GM12878 (cell line): ENCODE measurements around the gene OPCML. TPM values are rescaled to one million over a fixed set of nuclear protein-coding genes. Genes with fewer than 3 reads are reported as not detected.

Experiments used
- ATAC-seq: fragments of 200-7000 bp; cut with Tn5 transposase; 3 replicates; pipeline ENCODE4 v1.9.1; 2020; ENCODE audit warnings: mild to moderate bottlenecking, moderate library complexity
- BruUV-seq: library from RNA; stranded (reverse); fragments of 400-500 nt; replicated peaks from 2 replicates; lab custom pipeline; 2021; lab: Mats Ljungman, UMichigan
- CTCF ChIA-PET: fragments of 300-600 bp; sonication (Branson Sonifier 250); formaldehyde crosslinking; extraction: SDS; loops from one replicate; lab custom pipeline; 2021; ENCODE audit warnings: inconsistent platforms; lab: Yijun Ruan, JAX
- POLR2A ChIA-PET: fragments of 350-600 bp; formaldehyde crosslinking; extraction: SDS; loops from one replicate; lab custom pipeline; 2021; ENCODE audit warnings: inconsistent platforms; lab: Charles Lee
- RAD21 ChIA-PET: fragments of 300-600 bp; sonication (Branson Sonifier 250); formaldehyde crosslinking; loops from one replicate; lab custom pipeline; 2023; ENCODE audit warnings: antibody characterized with exemption; ENCODE audit not compliant: unreplicated experiment; lab: Charles Lee
- SMC1A ChIA-PET: fragments of 300-600 bp; sonication (Branson Sonifier 250); formaldehyde crosslinking; loops from one replicate; lab custom pipeline; 2023; ENCODE audit not compliant: unreplicated experiment, uncharacterized antibody; lab: Charles Lee
- DNase-seq: peaks from one replicate; pipeline ENCODE4 v3.0.0-alpha.2; 2011; ENCODE audit warnings: low read depth, low spot score
- FAIRE-seq: peaks from 3 replicates; lab custom pipeline; 2011; peaks lifted over from hg19 to GRCh38; lab: Jason Lieb, UNC
- H2AFZ ChIP-seq: 2 replicates; pipeline ENCODE4 v1.6.0; 2011; ENCODE audit warnings: low read depth, low read length, control low read depth; ENCODE audit not compliant: control insufficient read depth
- H3K27ac ChIP-seq: 2 replicates; pipeline ENCODE4 v1.5.1; 2011; ENCODE audit warnings: control low read depth; ENCODE audit not compliant: control insufficient read depth, insufficient read depth
- H3K27me3 ChIP-seq, 2 experiments: replicated peaks in 1 of 2; 2 replicates each; pipeline versions ENCODE4 v1.6.0 to v1.6.1; 2011; ENCODE audit warnings: low read length in 1 of 2; ENCODE audit not compliant: control insufficient read depth in 2 of 2, insufficient read depth in 2 of 2
- H3K36me3 ChIP-seq, 2 experiments: 2 replicates each; pipeline ENCODE4 v1.5.1; 2011; ENCODE audit warnings: low read length in 1 of 2; ENCODE audit not compliant: control insufficient read depth in 2 of 2, insufficient read depth in 2 of 2
- H3K4me1 ChIP-seq: 2 replicates; pipeline ENCODE4 v1.6.1; 2011; ENCODE audit warnings: mild to moderate bottlenecking, low read length, moderate library complexity, mixed read lengths; ENCODE audit not compliant: control insufficient read depth, insufficient read depth
- H3K4me2 ChIP-seq: 2 replicates; pipeline ENCODE4 v1.6.0; 2011; ENCODE audit warnings: control low read depth; ENCODE audit not compliant: control insufficient read depth, insufficient read depth
- H3K4me3 ChIP-seq: fragments of 200-600 bp; sonication (generic); 2 replicates; pipeline ENCODE4 v1.5.1; 2016
- H3K79me2 ChIP-seq: 2 replicates; pipeline ENCODE4 v1.6.0; 2011; ENCODE audit warnings: low read length; ENCODE audit not compliant: control insufficient read depth, insufficient read depth
- H3K9ac ChIP-seq: 2 replicates; pipeline ENCODE4 v1.8.0; 2011; ENCODE audit warnings: low read length, control low read depth, mixed read lengths; ENCODE audit not compliant: control insufficient read depth, insufficient read depth
- H3K9me3 ChIP-seq: replicated peaks from 3 replicates; pipeline ENCODE4 v1.5.1; 2011; ENCODE audit warnings: mild to moderate bottlenecking, low read length; ENCODE audit not compliant: control insufficient read depth, insufficient read depth
- H4K20me1 ChIP-seq: 2 replicates; pipeline ENCODE4 v1.6.0; 2011; ENCODE audit not compliant: control insufficient read depth, insufficient read depth
- ATF3 ChIP-seq: IDR thresholded peaks from 2 replicates; pipeline ENCODE4 v1.6.1; 2011; ENCODE audit warnings: low read depth, mild to moderate bottlenecking, low read length, moderate library complexity, borderline replicate concordance; ENCODE audit errors: extremely low read depth
- BRCA1 ChIP-seq: IDR thresholded peaks from 2 replicates; pipeline ENCODE4 v1.6.1; 2011; ENCODE audit warnings: low read depth, low read length, improper control_type of control experiment
- CBFB ChIP-seq: IDR thresholded peaks from 2 replicates; pipeline ENCODE4 v1.6.1; 2016; ENCODE audit warnings: antibody characterized with exemption, low read depth
- CBX3 ChIP-seq: fragments of 200-600 bp; sonication (generic); IDR thresholded peaks from 2 replicates; pipeline ENCODE4 v1.6.1; 2016; ENCODE audit warnings: low read depth, borderline replicate concordance
- ELK1 ChIP-seq: IDR thresholded peaks from 2 replicates; pipeline ENCODE4 v1.6.1; 2012; ENCODE audit warnings: low read depth, low read length, improper control_type of control experiment
- ETV6 ChIP-seq, 2 experiments: fragments of 450-650 bp in 1 of 2; IDR thresholded peaks in 1 of 2; conservative IDR thresholded peaks in 1 of 2; 2 replicates each; pipeline ENCODE4 v1.6.1; 2014; ENCODE audit warnings: antibody characterized with exemption in 1 of 2, borderline replicate concordance in 1 of 2, low read depth in 1 of 2, mild to moderate bottlenecking in 1 of 2, moderate library complexity in 1 of 2
- GATAD2B ChIP-seq: fragments of 450-650 bp; conservative IDR thresholded peaks from 2 replicates; pipeline ENCODE4 v1.6.1; 2017; ENCODE audit warnings: low read depth, mild to moderate bottlenecking, moderate library complexity
- MAX ChIP-seq: IDR thresholded peaks from 2 replicates; pipeline ENCODE4 v1.6.1; 2012; ENCODE audit warnings: low read depth, low read length, improper control_type of control experiment
- MYB ChIP-seq: fragments of 150-350 bp; IDR thresholded peaks from 2 replicates; pipeline ENCODE4 v1.6.1; 2014; ENCODE audit warnings: mild to moderate bottlenecking, low read depth, low read length, borderline replicate concordance
- NBN ChIP-seq: fragments of 450-650 bp; IDR thresholded peaks from 2 replicates; pipeline ENCODE4 v1.6.1; 2016
- RELB ChIP-seq: fragments of 450-650 bp; IDR thresholded peaks from 2 replicates; pipeline ENCODE4 v1.6.1; 2017; ENCODE audit warnings: low read depth, mild to moderate bottlenecking, moderate library complexity
- SKIL ChIP-seq: fragments of 450-650 bp; IDR thresholded peaks from 2 replicates; pipeline ENCODE4 v1.6.1; 2017; ENCODE audit warnings: mild to moderate bottlenecking, low read depth, inconsistent platforms; ENCODE audit not compliant: poor library complexity, severe bottlenecking
- SMAD1 ChIP-seq: fragments of 450-650 bp; IDR thresholded peaks from 2 replicates; pipeline ENCODE4 v1.6.1; 2018; ENCODE audit warnings: mild to moderate bottlenecking, low read depth; ENCODE audit not compliant: partially characterized antibody
- SUPT20H ChIP-seq: IDR thresholded peaks from 2 replicates; pipeline ENCODE4 v1.6.1; 2011; ENCODE audit warnings: low read depth, mild to moderate bottlenecking, low read length, moderate library complexity, borderline replicate concordance; ENCODE audit not compliant: control insufficient read depth
- USF2 ChIP-seq: IDR thresholded peaks from 2 replicates; pipeline ENCODE4 v1.6.1; 2011; ENCODE audit warnings: low read depth, low read length, improper control_type of control experiment, borderline replicate concordance
- YY1 ChIP-seq: IDR thresholded peaks from 2 replicates; pipeline ENCODE4 v1.6.1; 2011; ENCODE audit warnings: low read depth, mild to moderate bottlenecking, low read length
- ZNF217 ChIP-seq: fragments of 450-650 bp; IDR thresholded peaks from 2 replicates; pipeline ENCODE4 v1.6.1; 2017; ENCODE audit warnings: antibody characterized with exemption, mild to moderate bottlenecking
- ZNF274 ChIP-seq: IDR thresholded peaks from one replicate; pipeline ENCODE4 v1.8.0; 2011; ENCODE audit not compliant: insufficient read length, insufficient read depth
- WGBS: methylation state at CpG from one replicate; pipeline ENCODE4 v1.1.6; 2016; ENCODE audit warnings: low lambda C conversion rate; ENCODE audit not compliant: insufficient replicate concordance, insufficient coverage; ENCODE audit errors: missing lambda C conversion rate; 5-methylcytosine and 5-hydroxymethylcytosine counted together
- in situ Hi-C: fragments of 300-500 bp; cut with MboI; formaldehyde crosslinking; loops from 9 replicates; pipeline ENCODE4 v1.14.3; 2018; ENCODE audit warnings: mixed read lengths
- intact Hi-C: fragments of 100-400 bp; cut with micrococcal nuclease; formaldehyde crosslinking; loops from one replicate; pipeline ENCODE4 v1.14.2; 2022; ENCODE audit not compliant: unreplicated experiment
- polyA plus RNA-seq, 11 experiments: library from polyadenylated mRNA; depleted of rRNA in 4 of 11; unstranded in 6 of 11; stranded (reverse) in 5 of 11; fragments of >200 nt; fragmentation: Nextera tagmentation in 4 of 11; fragmentation: Illumina TruSeq in 1 of 11; extraction: Ambion mirVana in 4 of 11; extraction: Trizol in 1 of 11; gene quantifications; 1 replicate in 1 of 11; 2 replicates in 10 of 11; pipeline versions ENCODE4 v1.2.1 to v1.2.3, GENCODE V29; 2011 to 2016; ENCODE audit warnings: inconsistent platforms in 2 of 11, missing spikeins in 2 of 11, low read depth in 1 of 11
- total RNA-seq, 4 experiments: library from RNA; depleted of rRNA in 3 of 4; stranded (reverse); fragments of >200 nt in 3 of 4; fragmentation: Illumina TruSeq in 1 of 4; extraction: Trizol in 1 of 4; gene quantifications; 2 replicates each; pipeline versions ENCODE4 v1.2.1 to v1.2.3, GENCODE V29; 2013 to 2021

Gene OPCML
- total and polyA plus RNA-seq, 10 of the 15 experiments (the other 5 are each of a cell fraction or from before 2014, with no cell fraction given): 0.84 TPM; not detected in 9

GRCh38 chr11:133339495-133340140, 192.7 kb downstream of the OPCML start:
- Histone ChIP-seq H3K4me3 (no peak overlapping the region), H3K27me3 (no peaks in the 10 kb centered on the region), H4K20me1 (no peaks in the 10 kb centered on the region), H3K79me2 (no peaks in the 10 kb centered on the region), H3K4me2 (no peak overlapping the region), H3K9me3 (no peaks in the 10 kb centered on the region; the same call in 2 of the 3 replicates), H3K27ac (no peak overlapping the region), H2AFZ (no peak overlapping the region), H3K4me1 (no peaks in the 10 kb centered on the region), H3K36me3 (no peaks in the 10 kb centered on the region), H3K9ac (no peak overlapping the region)
- TF ChIP-seq BRCA1 (no peak), SKIL (no peak), ELK1 (no peak), RELB (no peak), NBN (no peak), ATF3 (no peak), CBFB (no peak), MAX (no peak), SMAD1 (no peak), ZNF217 (no peak), USF2 (no peak), MYB (no peak), YY1 (no peak), GATAD2B (no peak), SUPT20H (no peak), ZNF274 (no peak), CBX3 (no peak), ETV6 (conservative IDR thresholded peaks at IDR 0.05 in 1 of 2, IDR thresholded peaks at IDR 0.05 in 1 of 2; ENCODE audit: borderline replicate concordance in 1 of 2, low read depth in 1 of 2) (no peak)
- no peak for ATAC-seq
- no peak for FAIRE-seq
- no peak for DNase-seq
- BruUV-seq: no TSS peak
- intact Hi-C loops (no loop called here), in situ Hi-C loops (no loop called here)
- SMC1A ChIA-PET: no interaction called here
- 34% methylated on average over 5 of the region's 5 CpGs for WGBS
- CTCF ChIA-PET: interaction anchor here (1.2 kb wide), 1 partner anchor 8 kb away, joined by 3 read pairs; no protein-coding TSS in a partner anchor
- POLR2A ChIA-PET: no interaction called here
- RAD21 ChIA-PET: no interaction called here
